Eye (tissue), 1 donor: Measurements from ENCODE around the gene YIPF3.
A peak's percentile ranks its signal among the peaks of the same experiment; 100 is the strongest.
"Not testable (repeated sequence)": the region's sequence is repeated elsewhere in the genome, so short reads cannot be mapped to it uniquely, and the experiment has no call there.

ENCODE experiments used
- DNase-seq: peaks from one replicate; pipeline ENCODE4 v3.0.0-alpha.2; 2015

The YIPF3 gene

GRCh38 chr6:43491750-43492661, 24.7 kb downstream of the YIPF3 start:
- DNase-seq, result peak; percentile 28

DNA sequence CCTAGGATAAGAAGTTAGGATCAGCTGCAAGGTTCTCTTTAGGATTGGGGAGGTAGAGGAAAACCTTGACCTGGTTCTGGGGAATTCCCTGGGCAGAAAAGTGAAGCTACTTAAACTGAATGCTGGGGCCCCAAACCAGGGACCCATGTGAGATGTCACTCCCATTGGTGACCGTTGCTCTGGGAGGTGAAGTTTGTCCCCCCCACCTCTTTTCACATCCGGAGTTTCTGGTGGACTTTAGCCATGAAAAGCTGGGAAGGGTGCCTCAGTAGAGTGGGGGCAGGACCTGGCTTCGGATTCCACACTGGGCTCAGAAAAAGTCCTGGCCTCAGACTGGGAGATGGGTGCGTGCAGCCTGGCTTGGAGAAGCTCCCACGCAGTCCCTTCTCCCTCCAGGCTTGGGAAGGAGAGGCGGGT, 26.2 kb downstream of the YIPF3 start:
- no peak for DNase-seq

- DNase-seq, result peak; percentile 62
Measured at GRCh38 chr6:43489277-43490072, 27.3 kb downstream of the YIPF3 start.

DNA sequence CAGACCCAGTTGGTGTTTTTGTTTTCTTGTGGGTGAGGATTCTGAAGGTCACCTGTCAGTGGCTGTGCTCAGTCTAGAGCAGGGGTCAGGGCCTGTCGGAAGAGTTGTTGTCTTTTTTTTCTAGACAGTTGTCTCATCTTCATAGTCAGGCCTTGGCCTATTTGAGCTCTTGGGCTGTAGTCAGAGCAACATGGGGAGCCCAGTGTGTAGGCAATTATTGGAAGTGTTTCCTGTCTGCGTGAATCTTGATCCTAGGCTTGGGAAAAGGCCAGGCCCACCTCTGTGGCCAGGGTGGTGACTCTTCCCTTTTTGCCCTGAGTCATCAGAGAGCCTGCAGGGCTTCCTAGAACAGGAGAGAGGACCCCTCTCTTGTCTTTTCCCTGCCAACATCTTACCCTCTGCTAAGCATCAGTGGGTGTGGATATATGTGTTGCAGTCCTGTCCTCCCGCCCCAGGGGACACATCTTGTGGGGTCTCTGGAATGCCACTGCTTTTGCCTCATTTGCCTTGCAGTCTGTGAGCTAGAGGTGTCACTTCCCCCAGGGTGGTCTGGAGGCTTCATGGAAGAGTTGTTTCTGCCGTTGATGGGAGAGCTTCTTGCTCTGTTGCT, 28.0 kb downstream of the YIPF3 start:
- no peak for DNase-seq

- no peak for DNase-seq
Measured at GRCh38 chr6:43481591-43482236, 35.0 kb downstream of the YIPF3 start.

DNA sequence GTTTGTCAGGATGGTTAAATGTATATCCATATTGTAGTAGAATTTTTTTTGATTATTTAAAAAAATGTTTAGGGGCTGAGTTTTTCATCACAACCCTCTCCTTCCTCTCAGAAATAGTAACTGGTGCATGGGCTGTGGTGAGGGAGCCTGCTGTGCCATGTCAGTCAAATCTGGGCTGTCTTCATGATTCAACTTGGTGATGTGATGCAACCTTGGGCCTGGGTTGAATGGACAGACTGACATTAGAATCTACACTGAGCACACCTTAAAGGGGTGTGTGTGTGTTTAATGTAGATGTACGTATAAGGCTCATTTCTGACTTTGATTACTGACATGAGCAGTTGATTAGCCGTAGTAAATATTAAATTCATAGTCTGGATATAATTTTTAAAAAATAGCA, 35.7 kb downstream of the YIPF3 start:
- DNase-seq, result no peak

DNA sequence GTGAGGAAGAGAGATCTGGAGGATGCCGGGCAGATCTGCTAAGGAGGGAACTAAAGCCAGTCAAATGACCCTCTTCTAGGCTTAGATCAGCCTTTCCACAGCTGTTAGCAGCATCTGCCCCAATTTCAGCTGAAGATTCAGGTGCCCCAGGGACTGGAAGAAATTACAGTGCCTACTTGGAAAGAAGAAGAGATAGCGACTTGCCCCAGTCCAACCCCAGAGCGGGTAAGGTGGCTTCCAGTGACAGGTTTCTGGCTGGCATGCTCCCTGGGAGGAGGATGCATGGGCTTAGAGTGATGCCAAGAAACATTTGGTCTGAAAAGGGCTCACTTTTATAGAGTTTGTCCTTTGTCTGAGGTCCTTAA, 38.7 kb downstream of the YIPF3 start:
- no peak for DNase-seq

DNA sequence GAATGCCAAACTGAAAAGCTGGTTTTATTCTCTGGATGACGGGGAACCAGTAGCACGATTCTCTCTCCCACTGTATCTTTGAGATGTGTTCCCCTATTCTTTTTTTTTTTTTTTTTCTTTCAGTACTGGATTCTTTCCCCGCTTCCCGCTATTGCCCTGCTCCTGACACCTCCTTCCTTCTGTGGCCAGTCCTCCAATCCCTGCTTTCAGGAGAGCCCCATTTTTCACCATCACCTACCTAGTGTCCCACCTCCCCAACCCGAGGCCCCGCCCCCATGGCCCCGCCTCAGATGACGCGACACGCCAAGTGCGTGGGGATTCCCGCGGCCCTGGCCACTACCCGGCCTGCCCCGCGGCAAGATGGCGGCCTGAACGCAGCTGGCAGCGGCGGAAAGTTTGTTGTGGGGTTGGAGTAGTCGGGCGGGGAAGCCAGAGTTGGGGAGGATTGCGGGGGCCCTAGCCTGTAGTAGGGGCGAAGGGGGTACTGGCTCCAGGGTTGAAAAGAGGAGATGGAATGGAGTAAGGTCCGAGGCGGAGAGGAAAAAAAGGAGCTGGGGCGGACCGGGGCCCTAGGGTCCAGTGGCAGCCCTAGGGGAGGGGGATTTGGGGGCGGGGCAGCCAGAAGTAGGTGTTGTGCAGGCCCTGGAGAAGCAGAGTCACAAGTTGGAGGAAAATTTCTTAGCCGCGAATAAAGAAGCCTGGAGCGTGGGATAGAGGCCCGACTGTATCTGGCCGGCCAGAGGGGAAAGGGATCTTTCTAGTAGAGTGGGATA, 39.3 kb downstream of the YIPF3 start, which contains the start of gene TJAP1:
TJAP1 (plus strand) TSS at position 336 of the 773 bp plus-strand sequence. CDS start 21,432 bp downstream, outside the sequence.
- DNase-seq, result peak; percentile 96

- peak; percentile 14 for DNase-seq
Measured at GRCh38 chr6:43476746-43477145, 40.0 kb downstream of the YIPF3 start.

- peak; percentile 46 for DNase-seq
Measured at GRCh38 chr6:43475516-43475915, 41.2 kb downstream of the YIPF3 start.

DNA sequence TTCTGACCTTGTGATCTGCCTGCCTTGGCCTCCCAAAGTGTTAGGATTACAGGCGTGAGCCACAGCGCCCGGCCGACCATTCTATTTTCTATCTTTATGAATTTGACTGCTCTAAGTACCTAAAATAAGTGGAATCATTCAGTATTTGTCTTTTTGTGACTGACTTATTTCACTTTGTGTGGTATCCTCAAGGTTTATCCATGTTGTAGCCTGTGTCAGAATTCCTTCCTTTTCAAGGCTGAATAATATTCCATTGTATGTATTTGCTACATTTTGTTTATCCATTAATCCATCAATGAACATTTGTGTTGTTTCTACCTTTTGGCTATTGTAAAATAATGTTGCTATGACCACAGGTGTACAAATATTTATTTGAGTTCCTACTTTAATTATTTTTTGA, 44.2 kb downstream of the YIPF3 start:
- no peak for DNase-seq

DNA sequence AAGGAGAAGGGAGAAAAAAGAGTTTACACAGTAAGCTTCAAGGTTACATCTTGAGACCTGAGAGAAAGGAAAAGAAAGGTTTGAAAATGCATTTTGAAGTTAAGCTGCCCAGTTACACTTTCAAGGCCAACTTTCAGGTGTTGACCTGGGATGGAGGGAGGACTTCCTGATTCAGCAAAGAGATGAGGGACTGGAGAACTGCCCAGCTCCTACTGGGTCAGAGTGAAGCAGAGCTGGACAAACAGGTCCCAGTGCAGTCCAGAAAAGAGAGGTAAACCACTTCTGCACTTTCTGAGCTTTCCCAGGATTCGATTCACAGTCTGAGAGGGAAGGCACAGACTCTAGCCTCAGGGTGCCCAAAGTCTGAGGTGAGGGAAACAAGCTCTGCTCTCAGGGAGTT, 45.3 kb downstream of the YIPF3 start:
- no peak for DNase-seq

- DNase-seq, result no peak
Measured at GRCh38 chr6:43469947-43470346, 46.8 kb downstream of the YIPF3 start.

DNA sequence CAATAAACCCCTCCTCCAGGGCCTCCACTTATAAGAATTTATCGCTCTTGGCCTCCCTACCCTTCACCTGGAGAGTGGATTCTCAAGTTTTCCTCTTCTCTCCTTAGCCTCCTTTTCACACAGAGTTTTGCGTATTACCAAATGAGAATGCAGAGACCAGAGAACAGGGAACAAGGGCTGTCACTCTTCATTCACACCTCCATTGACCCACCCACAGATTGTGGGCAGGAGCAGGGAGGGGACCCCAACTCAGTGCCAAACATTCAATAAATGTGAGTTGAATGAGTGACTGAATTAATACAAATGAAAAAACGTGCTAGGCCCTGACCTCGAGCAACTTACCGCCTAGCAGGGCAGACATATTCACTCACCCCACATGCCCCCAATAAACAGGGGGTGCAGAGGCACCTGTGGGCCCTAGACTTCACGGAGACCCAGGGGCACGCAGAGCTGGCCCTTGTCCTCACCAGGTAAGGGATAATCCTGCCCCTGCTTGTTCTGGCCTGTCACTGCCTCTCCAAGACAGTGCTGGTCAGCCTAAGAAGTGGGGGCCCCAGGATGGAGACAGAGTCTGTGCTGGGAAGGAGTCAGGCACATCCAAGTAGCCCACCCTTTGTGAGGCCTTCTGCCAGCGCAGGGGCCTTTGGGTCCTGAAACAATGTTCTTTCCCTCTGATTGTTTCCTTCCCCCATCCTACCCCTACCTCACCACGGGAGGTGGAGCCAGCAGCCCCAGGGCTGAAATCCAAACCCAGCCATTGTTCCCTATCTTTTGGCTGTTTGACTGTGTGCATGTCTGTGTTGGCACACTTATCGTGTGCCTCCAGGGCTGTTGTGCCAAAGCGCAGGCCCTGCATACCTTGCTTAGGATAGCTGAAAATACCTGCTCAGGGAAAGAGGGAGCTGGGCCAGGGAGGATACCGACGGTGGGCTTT, 47.7 kb downstream of the YIPF3 start:
- no peak for DNase-seq

- no peak for DNase-seq
Measured at GRCh38 chr6:43468240-43468639, 48.5 kb downstream of the YIPF3 start.

- no peak for DNase-seq
Measured at GRCh38 chr6:43467752-43468151, 49.0 kb downstream of the YIPF3 start.

- DNase-seq, result not testable (repeated sequence)
Measured at GRCh38 chr6:43467265-43467664, 49.5 kb downstream of the YIPF3 start.

GRCh38 chr6:43465948-43466347, 50.8 kb downstream of the YIPF3 start:
- DNase-seq, result no peak

DNA sequence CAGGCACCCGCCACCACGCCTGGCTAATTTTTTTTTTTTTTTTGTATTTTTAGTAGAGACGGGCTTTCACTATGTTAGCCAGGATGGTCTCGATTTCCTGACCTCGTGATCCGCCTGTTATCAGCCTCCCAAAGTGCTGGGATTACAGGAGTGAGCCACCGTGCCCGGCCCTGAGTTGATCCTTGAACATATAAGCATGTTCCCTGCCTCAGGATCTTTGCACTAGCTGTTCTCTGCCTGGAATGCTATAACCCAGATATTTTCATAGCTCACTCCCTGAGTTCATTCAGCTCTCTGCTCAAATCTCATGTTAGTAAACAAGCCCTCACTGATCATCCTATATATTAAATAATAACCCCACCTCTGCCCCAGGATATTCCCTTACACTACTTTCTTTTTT, 52.4 kb downstream of the YIPF3 start:
- DNase-seq, result no peak

DNA sequence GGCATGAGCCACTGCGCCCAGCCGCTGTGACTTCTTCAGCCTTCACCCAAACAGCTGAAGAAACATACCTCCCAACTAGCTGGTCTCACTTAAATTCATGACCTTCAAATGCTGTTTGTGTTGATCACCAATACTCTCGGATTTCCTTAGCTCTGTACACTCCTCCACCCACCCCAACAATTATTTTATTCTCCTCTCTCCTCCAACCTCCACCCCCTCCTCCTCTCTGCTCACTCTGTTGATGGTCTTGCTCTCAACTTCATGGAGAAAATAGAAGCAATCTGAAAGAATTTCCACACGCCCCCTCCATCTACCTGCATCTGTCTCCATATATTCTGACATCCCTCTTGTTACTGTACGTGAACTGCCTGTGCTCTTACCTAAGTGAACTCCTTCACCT, 54.8 kb downstream of the YIPF3 start:
- DNase-seq, result no peak
